ENCODE data around the gene NAA25. TPM values are rescaled to one million over a fixed set of nuclear protein-coding genes. Genes with fewer than 3 reads are reported as not detected.
"Not testable (repeated sequence)": the region's sequence is repeated elsewhere in the genome, so short reads cannot be mapped to it uniquely, and the experiment has no call there.

The NAA25 gene
- total RNA-seq, 1 donor, result 28.0 TPM

GRCh38 chr12:112116232-112117060 is 7.9 kb upstream of the NAA25 start:
- H3K4me3 ChIP-seq (ENCODE audit: low read depth, low read length), result no peak overlapping the region
- no peak for TF ChIP-seq CTCF (IDR thresholded peaks at IDR 0.05; ENCODE audit: insufficient read depth, low read length)

GRCh38 chr12:112115259-112116045 is 6.9 kb upstream of the NAA25 start:
- DNase-seq (ENCODE audit: low read depth), result no peak
- no peak overlapping the region for H3K4me3 ChIP-seq (ENCODE audit: low read depth, low read length)
- no peak for TF ChIP-seq CTCF (IDR thresholded peaks at IDR 0.05; ENCODE audit: insufficient read depth, low read length)

More at GRCh38 chr12:112116232-112117060, 7.9 kb upstream of the NAA25 start:
- peak; percentile 68 for DNase-seq (ENCODE audit: low read depth)

GRCh38 chr12:112112409-112113133 is 4.0 kb upstream of the NAA25 start:
- TF ChIP-seq CTCF (IDR thresholded peaks at IDR 0.05; ENCODE audit: insufficient read depth, low read length), result no peak
- H3K4me3 ChIP-seq (ENCODE audit: low read depth, low read length), result no peak overlapping the region

GRCh38 chr12:112111931-112112330 is 3.3 kb upstream of the NAA25 start:
- TF ChIP-seq CTCF (IDR thresholded peaks at IDR 0.05; ENCODE audit: insufficient read depth, low read length), result no peak
- DNase-seq (ENCODE audit: low read depth), result no peak
- no peak overlapping the region for H3K4me3 ChIP-seq (ENCODE audit: low read depth, low read length)

More at GRCh38 chr12:112112409-112113133, 4.0 kb upstream of the NAA25 start:
- DNase-seq (ENCODE audit: low read depth), result no peak

- DNase-seq (ENCODE audit: low read depth), result not testable (repeated sequence)
Observed at GRCh38 chr12:112110787-112111662, 2.4 kb upstream of the NAA25 start.

GRCh38 chr12:112107306-112108201 is 1.0 kb downstream of the NAA25 start:
- peak overlapping the region; percentile 96 for H3K4me3 ChIP-seq (ENCODE audit: low read depth, low read length)
- no peak for TF ChIP-seq CTCF (IDR thresholded peaks at IDR 0.05; ENCODE audit: insufficient read depth, low read length)
- no peak for DNase-seq (ENCODE audit: low read depth)

More at GRCh38 chr12:112110787-112111662, 2.4 kb upstream of the NAA25 start:
- not testable (repeated sequence) for H3K4me3 ChIP-seq (ENCODE audit: low read depth, low read length)

All from fibroblast of the aortic adventitia (primary cell).